Measurements from ENCODE around the gene ASB9. TPM values are rescaled to one million over a fixed set of nuclear protein-coding genes. Genes with fewer than 3 reads are reported as not detected.

The ASB9 gene
- total RNA-seq, 1 experiment from 2014 or later: not detected

DNA sequence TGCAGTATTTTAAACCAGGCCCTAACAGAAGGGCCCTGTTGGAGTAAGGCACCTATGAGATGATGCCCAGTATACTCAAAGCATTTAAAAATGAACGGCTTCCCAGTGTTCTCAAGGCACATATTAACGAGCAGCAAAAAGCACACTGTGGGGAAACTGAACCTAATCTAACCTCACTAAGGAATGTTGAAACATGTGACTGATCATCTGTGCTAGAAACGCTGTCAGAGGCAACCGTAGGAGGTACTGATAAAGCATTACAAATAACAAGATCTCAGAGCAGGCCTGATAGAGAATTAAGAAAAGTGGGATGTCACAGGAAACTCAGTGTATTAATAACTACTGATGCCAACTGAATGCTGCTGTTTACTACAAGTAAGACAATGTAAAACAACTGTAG lies 24.0 kb downstream of the ASB9 start:
- no peak overlapping the region for H2BK15ac ChIP-seq (ENCODE audit: low read depth, low read length)
- no peak overlapping the region for H3K14ac ChIP-seq (ENCODE audit: insufficient read depth, low read length)
- H2BK120ac ChIP-seq (ENCODE audit: low read depth, low read length, poor library complexity, severe bottlenecking): no peak overlapping the region
- H4K8ac ChIP-seq (replicated peaks; ENCODE audit: insufficient read length, low read depth, low read length): no peak overlapping the region
- no peak overlapping the region for H2BK5ac ChIP-seq (ENCODE audit: insufficient read length, low read length)
- H3K27me3 ChIP-seq (ENCODE audit: insufficient read depth, low read length): no peaks in the 10 kb centered on the region
- no peak overlapping the region for H3K4me2 ChIP-seq (ENCODE audit: insufficient read depth, insufficient read length, low read length)
- no peak overlapping the region for H3K18ac ChIP-seq (ENCODE audit: insufficient read length, low read depth, low read length)
- H3K79me1 ChIP-seq (ENCODE audit: insufficient read depth, low read depth, low read length, poor library complexity, severe bottlenecking): no peaks in the 10 kb centered on the region
- H2AK5ac ChIP-seq (ENCODE audit: insufficient read length, low read length): no peak overlapping the region
- no peaks in the 10 kb centered on the region for H3K36me3 Mint-ChIP-seq (ENCODE audit: insufficient read depth in 1 of 3, low read depth in 3 of 3)
- no peak overlapping the region for H3K27ac Mint-ChIP-seq
- no peak overlapping the region for H3K4me3 Mint-ChIP-seq
- H2AFZ ChIP-seq (ENCODE audit: low read length): no peak overlapping the region
- no peaks in the 10 kb centered on the region for H3K27me3 Mint-ChIP-seq (ENCODE audit: low read depth)
- no peak overlapping the region for H3K23ac ChIP-seq (ENCODE audit: insufficient read length, low read depth, low read length)
- H2BK12ac ChIP-seq (ENCODE audit: insufficient read length, low read depth, low read length): no peak overlapping the region
- TF ChIP-seq, protein P1, sequence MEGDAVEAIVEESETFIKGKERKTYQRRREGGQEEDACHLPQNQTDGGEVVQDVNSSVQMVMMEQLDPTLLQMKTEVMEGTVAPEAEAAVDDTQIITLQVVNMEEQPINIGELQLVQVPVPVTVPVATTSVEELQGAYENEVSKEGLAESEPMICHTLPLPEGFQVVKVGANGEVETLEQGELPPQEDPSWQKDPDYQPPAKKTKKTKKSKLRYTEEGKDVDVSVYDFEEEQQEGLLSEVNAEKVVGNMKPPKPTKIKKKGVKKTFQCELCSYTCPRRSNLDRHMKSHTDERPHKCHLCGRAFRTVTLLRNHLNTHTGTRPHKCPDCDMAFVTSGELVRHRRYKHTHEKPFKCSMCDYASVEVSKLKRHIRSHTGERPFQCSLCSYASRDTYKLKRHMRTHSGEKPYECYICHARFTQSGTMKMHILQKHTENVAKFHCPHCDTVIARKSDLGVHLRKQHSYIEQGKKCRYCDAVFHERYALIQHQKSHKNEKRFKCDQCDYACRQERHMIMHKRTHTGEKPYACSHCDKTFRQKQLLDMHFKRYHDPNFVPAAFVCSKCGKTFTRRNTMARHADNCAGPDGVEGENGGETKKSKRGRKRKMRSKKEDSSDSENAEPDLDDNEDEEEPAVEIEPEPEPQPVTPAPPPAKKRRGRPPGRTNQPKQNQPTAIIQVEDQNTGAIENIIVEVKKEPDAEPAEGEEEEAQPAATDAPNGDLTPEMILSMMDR (conservative IDR thresholded peaks at IDR 0.05): no peak
- WGBS (ENCODE audit: extremely low coverage, insufficient read length, low lambda C conversion rate): no CpG with 5 or more reads among the region's 4 CpGs
- H4K91ac ChIP-seq (ENCODE audit: insufficient read length, low read depth, low read length): no peak overlapping the region
- no peaks in the 10 kb centered on the region for H3K9me3 ChIP-seq (ENCODE audit: control insufficient read depth, low read depth, low read length)
- no peaks in the 10 kb centered on the region for H4K20me1 ChIP-seq (ENCODE audit: control insufficient read depth, insufficient read depth, insufficient read length)
- H2BK20ac ChIP-seq (ENCODE audit: low read depth, low read length, poor library complexity, severe bottlenecking): no peak overlapping the region
- no peaks in the 10 kb centered on the region; the same call in 1 of the 2 replicates for H3K4me1 ChIP-seq (ENCODE audit: insufficient read depth, low read length)
- no peak overlapping the region for H3K4ac ChIP-seq (ENCODE audit: low read depth, low read length)
- H4K5ac ChIP-seq (ENCODE audit: insufficient read length, low read depth, low read length): no peak overlapping the region
- no peak overlapping the region for H3T11ph ChIP-seq (ENCODE audit: low read length)
- H3K56ac ChIP-seq (ENCODE audit: insufficient read length, low read depth, low read length): no peak overlapping the region
- H3K9me3 Mint-ChIP-seq: peaks cover 31 to 50% of the 10 kb centered on the region in 2 experiments
- H3K4me1 Mint-ChIP-seq: no peaks in the 10 kb centered on the region
- no peak overlapping the region for H3K27ac ChIP-seq (ENCODE audit: insufficient read length, low read depth, low read length)
- no peaks in the 10 kb centered on the region for H3K23me2 ChIP-seq (ENCODE audit: insufficient read length, low read depth, low read length, poor library complexity, severe bottlenecking)
- no peaks in the 10 kb centered on the region for H3K79me2 ChIP-seq (ENCODE audit: insufficient read depth, low read length)
- DNase-seq: no peak
- no peak overlapping the region for H3K9ac ChIP-seq (ENCODE audit: extremely low read depth, insufficient read length, low read length)
